ENCODE results near the gene PBOV1. TPM values are rescaled to one million over a fixed set of nuclear protein-coding genes. Genes with fewer than 3 reads are reported as not detected.

Gene PBOV1
- not detected in 2 replicates for total RNA-seq

DNA sequence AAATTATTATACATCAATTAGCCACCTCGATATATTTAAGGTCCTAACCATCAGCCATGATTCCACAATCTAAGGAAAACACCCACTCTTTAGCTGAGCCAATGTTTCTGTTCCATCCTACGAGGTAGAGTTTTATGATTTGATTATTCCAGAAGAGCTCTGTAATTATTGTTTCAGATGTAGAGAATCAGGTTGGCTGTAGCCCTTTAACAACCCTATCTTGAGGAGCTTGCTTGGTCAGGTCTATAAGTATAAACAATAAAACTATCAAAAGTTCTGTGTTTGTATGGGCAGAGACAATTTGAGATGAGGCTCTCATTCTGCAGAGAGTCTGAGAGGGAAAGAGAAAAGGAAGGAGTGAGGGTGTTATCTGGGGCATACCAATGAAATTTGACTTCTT, at the start of gene PBOV1:
Gene PBOV1 (minus strand): TSS at position 43 of the 400 bp plus-strand sequence. CDS start 96 bp downstream, outside the sequence.
- no peak within 1 kb of the TSS for H3K4me3 ChIP-seq (ENCODE audit: low read depth, low read length)
- no peak for TF ChIP-seq CTCF (IDR thresholded peaks at IDR 0.05; ENCODE audit: insufficient read depth, low read length, severe bottlenecking)
- no peaks in the 10 kb centered on the region for H3K27me3 ChIP-seq (ENCODE audit: control insufficient read depth, insufficient read depth, low read length)
- no peaks in the 10 kb centered on the region for H3K36me3 ChIP-seq (ENCODE audit: control insufficient read depth, insufficient read depth, low read length)
- DNase-seq (ENCODE audit: low read depth) (no peak), FAIRE-seq (no peak)

DNA sequence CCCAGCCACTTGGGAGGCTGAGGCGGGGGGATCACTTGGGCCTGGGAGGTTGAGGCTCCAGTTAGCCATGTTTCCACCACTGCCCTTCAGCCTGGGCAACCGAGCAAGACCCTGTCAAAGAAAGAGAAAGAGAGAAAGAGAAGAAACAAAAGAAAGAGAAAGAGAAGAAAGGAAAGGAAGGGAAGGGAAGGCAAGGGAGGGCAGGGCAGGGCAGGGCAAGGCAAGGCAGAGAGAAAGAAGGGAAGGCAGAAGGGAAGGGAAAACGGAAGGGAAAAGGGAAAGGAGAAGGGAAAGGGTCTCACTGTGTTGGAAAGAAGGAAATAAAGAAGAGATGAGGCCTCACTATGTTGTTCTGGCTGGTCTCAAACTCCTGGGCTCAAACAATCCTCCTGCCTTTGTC, 47.8 kb upstream of the PBOV1 start:
- Histone ChIP-seq H3K27me3 (ENCODE audit: control insufficient read depth, insufficient read depth, low read length) (no peaks in the 10 kb centered on the region), H3K36me3 (ENCODE audit: control insufficient read depth, insufficient read depth, low read length) (no peaks in the 10 kb centered on the region), H3K4me3 (ENCODE audit: low read depth, low read length) (no peak overlapping the region)
- no peak for TF ChIP-seq CTCF (IDR thresholded peaks at IDR 0.05; ENCODE audit: insufficient read depth, low read length, severe bottlenecking)
- no peak for DNase-seq (ENCODE audit: low read depth)
- FAIRE-seq, result no peak

DNA sequence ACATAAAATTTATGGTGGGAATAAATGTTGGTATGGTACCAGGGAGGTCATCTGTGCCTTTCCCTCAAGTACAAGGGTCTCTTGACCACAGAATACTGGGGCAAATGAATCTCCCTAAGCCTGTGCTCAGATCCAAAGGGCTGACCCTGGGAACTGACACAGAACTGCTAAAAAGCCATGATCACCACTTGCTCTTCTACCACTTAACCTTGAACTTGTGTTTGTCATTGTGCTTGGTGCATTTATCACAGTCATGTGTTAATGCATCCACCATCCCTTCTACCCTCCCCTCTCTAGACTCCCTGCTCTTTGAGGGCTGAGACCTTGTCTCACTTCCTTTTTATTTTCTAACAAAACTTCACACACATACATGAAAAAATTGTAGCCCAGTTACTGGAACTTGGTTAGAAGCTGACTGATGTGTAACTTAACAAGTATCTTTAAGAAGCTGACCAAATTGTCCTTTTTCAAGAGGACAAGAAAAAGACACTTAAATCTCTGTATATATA, 46.1 kb upstream of the PBOV1 start:
- no peak for TF ChIP-seq CTCF (IDR thresholded peaks at IDR 0.05; ENCODE audit: insufficient read depth, low read length, severe bottlenecking)
- Histone ChIP-seq H3K4me3 (ENCODE audit: low read depth, low read length) (no peak overlapping the region), H3K36me3 (ENCODE audit: control insufficient read depth, insufficient read depth, low read length) (no peaks in the 10 kb centered on the region), H3K27me3 (ENCODE audit: control insufficient read depth, insufficient read depth, low read length) (no peaks in the 10 kb centered on the region)
- FAIRE-seq (no peak), DNase-seq (ENCODE audit: low read depth) (no peak)

DNA sequence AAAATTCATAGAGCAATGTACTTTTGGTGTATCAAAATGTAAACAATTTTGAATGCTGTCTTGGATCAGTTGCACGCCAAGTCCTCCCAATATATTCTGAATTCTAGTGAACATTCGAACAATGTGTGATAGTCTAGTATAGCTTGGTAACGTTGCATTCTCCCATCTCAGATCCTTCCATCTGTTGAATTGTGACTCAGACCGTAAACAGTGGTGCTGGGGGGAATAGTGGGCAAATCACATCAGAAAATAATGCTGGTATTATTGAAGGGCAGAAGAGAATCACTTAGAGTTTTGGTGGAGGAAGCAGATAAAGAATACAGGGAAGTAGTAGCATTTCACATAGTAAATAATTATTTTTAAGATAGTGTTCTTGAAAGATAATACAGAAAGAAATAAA, 45.7 kb upstream of the PBOV1 start:
- Histone ChIP-seq H3K36me3 (ENCODE audit: control insufficient read depth, insufficient read depth, low read length) (no peaks in the 10 kb centered on the region), H3K4me3 (ENCODE audit: low read depth, low read length) (no peak overlapping the region), H3K27me3 (ENCODE audit: control insufficient read depth, insufficient read depth, low read length) (no peaks in the 10 kb centered on the region)
- FAIRE-seq, result no peak
- DNase-seq (ENCODE audit: low read depth), result no peak
- no peak for TF ChIP-seq CTCF (IDR thresholded peaks at IDR 0.05; ENCODE audit: insufficient read depth, low read length, severe bottlenecking)

GRCh38 chr6:138261116-138261780, 43.0 kb upstream of the PBOV1 start:
- H3K36me3 ChIP-seq (ENCODE audit: control insufficient read depth, insufficient read depth, low read length), result no peaks in the 10 kb centered on the region
- no peak overlapping the region for H3K4me3 ChIP-seq (ENCODE audit: low read depth, low read length)
- TF ChIP-seq CTCF (IDR thresholded peaks at IDR 0.05; ENCODE audit: insufficient read depth, low read length, severe bottlenecking), result no peak
- no peak for DNase-seq (ENCODE audit: low read depth)
- no peaks in the 10 kb centered on the region for H3K27me3 ChIP-seq (ENCODE audit: control insufficient read depth, insufficient read depth, low read length)
- FAIRE-seq, result no peak

GRCh38 chr6:138258991-138259390, 40.7 kb upstream of the PBOV1 start:
- no peak for DNase-seq (ENCODE audit: low read depth)
- FAIRE-seq, result peak; percentile 23
- TF ChIP-seq CTCF (IDR thresholded peaks at IDR 0.05; ENCODE audit: insufficient read depth, low read length, severe bottlenecking), result no peak
- no peaks in the 10 kb centered on the region for H3K36me3 ChIP-seq (ENCODE audit: control insufficient read depth, insufficient read depth, low read length)
- H3K4me3 ChIP-seq (ENCODE audit: low read depth, low read length), result no peak overlapping the region
- H3K27me3 ChIP-seq (ENCODE audit: control insufficient read depth, insufficient read depth, low read length), result no peaks in the 10 kb centered on the region
